D341Med (cell line): ENCODE results near the gene RFX6.

Experiments
- DNase-seq: peaks from one replicate; pipeline ENCODE4 v3.0.0; 2012; ENCODE audit warnings: low spot score

Gene RFX6

DNA sequence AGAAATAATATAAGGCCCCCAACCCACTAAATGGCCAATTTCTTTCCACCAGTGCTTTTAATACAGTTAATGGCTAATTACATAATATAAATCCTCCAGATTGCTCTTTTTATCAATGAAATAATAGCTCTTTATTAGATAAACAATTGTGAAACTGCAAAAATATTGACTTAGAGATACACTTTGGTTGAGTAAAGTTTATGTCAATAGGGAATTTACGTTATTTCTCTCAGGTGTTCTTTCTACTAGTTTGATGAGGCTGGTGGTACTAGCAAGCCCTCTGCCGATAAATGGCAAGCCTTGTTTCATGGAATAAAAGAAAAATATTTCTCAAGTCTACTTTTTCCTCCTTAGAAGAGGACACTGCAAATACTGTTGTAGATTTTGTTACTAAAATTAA, 18.9 kb downstream of the RFX6 start:
- no peak for DNase-seq

GRCh38 chr6:116902634-116903033, 25.6 kb downstream of the RFX6 start:
- DNase-seq = no peak

GRCh38 chr6:116922853-116923548, 46.0 kb downstream of the RFX6 start:
- DNase-seq = no peak

- no peak for DNase-seq
These were observed 47.2 kb downstream of the RFX6 start for GRCh38 chr6:116924245-116924644.

- no peak for DNase-seq
These were observed 48.2 kb downstream of the RFX6 start for GRCh38 chr6:116925088-116925794.

DNA sequence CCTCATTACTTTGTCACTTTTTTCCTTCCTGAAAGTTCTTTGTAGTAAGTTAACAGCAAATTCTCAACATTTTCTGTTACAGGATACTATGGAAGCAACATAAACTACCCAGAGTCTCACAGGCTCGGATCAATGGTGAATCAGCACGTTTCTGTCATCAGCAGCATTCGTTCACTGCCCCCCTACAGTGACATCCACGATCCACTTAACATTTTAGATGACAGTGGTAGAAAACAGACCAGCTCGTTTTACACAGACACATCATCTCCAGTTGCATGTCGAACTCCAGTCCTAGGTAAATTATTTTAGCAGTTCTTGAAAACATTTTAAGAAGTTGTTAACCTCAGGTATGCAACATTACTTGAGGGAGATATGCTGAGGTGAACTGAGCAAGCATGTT, 51.6 kb downstream of the RFX6 start:
- DNase-seq = no peak

DNA sequence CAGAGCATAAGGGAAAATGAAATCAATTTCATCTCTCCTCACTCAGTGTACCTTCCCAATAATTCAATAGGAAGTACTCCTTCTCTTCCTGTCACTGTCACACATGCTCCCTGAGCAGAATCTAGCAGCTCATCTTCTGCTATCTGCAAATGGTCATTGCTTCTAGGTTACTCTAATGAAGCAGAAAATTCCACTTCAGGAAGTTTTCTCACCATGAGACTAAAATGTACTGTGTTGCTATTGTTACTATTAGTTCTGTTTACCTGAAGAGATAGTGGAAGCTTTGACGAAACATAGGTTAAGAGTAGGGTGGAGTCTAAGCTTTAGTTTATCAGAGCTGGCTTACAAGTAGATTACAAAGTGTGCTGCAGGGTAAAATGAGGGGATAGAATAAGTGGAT, 52.8 kb downstream of the RFX6 start:
- DNase-seq = no peak

DNA sequence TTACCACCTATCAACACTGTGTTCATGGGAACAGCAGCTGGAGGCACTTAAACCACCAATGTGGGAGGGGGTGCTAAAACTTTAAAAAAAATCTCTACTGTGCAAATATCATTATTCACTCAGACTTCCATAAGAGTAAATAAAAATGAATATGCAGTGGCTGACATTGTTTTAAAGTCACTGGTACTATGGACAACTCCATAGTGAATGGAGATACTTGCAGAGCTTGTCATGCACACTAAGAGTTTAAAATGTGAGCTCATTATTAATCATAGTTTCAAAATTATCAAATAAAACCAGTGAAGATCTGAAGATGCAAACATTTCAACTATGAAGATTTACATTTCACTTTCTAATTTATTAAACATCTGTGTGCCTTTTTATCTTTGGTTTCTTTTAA, 54.4 kb downstream of the RFX6 start:
- no peak for DNase-seq

GRCh38 chr6:116932496-116932895, 55.5 kb downstream of the RFX6 start:
- DNase-seq = no peak

DNA sequence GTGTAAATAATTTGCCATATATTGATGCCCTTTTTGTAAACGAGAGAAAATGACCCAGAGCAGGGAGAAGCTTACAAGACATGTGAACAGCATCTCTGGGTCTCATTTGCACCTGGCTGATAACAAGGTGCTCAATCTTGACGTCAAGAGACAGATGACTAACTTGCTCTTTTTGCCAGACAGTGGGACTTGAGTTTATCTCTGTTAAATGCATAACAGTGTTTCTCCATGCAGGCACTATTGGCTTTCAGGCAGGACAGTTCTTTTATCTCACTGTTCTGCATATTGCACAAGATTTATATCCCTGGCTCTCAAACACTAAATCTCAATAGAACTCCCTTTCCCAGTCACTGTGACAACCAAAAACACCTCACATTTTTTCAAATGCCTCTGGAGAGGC, 56.4 kb downstream of the RFX6 start:
- no peak for DNase-seq

DNA sequence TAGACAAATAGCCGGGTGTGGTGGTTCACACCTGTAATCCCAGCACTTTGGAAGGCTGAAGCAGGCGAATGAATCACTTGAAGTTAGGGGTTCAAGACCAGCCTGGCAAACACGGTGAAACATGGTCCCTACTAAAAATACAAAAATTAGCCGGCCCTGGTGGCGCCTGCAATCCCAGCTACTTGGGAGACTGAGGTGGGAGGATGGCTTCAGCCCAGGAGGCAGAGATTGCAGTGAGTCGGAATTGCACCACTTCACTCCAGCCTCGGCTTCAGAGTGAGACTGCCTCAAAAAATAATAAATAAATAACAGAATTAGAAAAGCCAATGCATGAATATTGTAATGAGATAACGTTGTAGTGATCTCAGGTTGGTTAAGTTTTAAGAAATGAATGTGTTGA, 61.3 kb downstream of the RFX6 start:
- no peak for DNase-seq

- no peak for DNase-seq
These were observed 64.7 kb downstream of the RFX6 start for GRCh38 chr6:116941727-116942126.

DNA sequence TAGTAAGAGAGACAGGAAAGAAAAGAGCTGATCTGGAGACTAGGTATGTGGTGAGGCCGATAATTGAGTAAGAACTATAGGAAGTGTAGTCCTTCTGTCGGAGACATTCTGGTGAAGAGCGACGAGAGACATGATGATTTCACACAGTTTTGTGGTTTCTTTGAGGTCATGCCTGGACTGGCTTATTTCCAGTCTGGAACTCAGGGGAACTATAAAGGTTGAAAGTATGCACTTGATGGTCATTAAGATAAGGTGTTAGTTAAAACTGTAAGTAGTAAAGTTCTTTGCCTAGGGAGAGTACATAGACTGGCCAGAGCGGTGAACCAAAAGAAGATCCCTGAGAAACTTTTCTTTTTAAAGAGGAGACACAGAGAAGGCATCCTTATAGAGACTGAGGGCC, 68.8 kb downstream of the RFX6 start:
- DNase-seq = no peak

GRCh38 chr6:116948533-116949304, 71.7 kb downstream of the RFX6 start:
- no peak for DNase-seq

DNA sequence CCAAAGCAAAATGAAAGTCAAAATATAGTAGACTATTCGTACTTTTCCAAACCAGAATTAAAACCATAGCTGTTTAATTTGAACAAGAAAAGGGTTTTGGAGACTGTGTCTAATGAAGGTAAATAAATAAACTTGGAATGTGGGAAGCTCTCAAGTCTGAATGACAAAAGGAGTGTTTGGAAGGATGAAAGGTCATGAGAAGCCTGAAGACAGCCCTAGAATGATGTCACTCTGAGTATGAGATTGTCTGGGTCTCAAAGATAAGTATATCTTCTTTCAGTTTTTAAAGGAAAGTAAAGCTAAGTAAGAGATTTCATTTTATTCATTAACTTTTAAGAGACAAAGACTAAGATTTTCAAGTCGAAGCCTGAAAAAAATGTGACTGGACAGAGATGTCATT, 72.9 kb downstream of the RFX6 start:
- DNase-seq = no peak

DNA sequence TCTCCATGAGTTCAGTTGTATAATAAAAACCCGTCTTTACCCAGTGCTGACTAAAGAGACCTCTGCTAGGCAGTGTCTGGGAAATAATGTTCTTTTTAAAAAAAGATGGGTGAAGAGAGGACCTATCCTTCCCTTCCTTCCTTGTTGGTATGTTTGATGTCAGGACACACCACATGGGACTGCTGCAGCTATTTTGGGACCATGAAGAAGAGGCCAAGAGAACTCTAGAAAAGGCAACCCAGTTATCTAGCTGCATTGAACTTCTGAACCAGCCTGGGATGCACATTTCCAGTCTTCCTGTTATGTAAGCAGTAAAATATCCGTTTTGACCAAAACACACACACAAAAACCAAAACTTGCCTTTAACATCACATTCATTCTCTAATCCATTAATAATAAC, 77.3 kb downstream of the RFX6 start:
- DNase-seq = no peak

- no peak for DNase-seq
These were observed 77.9 kb downstream of the RFX6 start for GRCh38 chr6:116954938-116955337.

DNA sequence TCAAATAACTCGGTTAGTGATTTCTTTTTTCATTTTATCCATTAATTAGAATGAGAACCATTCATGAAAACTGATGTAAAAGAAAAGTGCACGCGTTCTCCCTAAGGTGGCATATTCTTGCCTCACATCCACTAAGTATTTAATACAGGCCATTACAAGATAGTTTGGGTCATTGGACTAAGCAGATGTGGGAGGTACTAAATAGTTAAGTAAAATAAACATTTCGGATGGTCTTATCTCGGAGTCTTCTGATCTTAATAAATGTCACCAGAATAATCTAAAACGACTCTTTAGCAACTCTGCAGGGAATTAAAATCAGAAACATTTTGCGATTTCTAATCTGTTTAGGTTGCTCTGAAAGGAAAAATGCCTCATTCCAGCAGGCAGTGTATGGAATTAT, 78.7 kb downstream of the RFX6 start:
- DNase-seq = no peak

GRCh38 chr6:116963972-116964371, 86.9 kb downstream of the RFX6 start:
- no peak for DNase-seq

GRCh38 chr6:116966675-116967576, 89.9 kb downstream of the RFX6 start:
- DNase-seq = no peak

DNA sequence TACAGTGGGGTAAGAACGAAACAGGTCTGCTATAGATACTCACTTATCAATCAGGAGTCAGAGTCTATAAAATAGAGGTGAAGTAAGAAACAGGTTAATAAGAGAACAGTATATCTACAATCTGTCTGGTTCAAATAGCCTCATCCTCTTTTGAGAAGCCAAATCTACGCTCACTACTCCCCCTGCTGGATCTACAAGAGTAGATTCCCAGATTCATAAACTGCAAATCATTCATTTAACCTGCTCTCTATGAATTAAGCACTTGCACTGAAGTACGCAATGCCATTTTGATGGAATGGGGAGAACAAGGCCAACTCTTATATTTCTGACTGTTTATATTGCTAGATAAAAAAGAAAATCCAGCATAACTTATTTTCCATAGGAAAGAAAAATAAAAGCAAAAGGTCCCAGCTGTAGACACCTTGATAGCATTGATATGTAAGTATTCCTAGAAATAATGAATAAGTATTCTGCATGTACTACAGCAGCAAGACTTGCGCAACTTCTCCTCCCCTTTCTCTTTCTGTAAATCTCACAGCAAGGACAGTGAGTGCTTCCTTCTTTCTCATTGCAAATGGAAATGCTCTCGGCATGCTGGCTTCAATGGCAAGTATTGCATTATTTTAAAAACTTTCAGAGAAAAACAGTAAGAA, 92.3 kb downstream of the RFX6 start:
- peak; percentile 53 for DNase-seq

DNA sequence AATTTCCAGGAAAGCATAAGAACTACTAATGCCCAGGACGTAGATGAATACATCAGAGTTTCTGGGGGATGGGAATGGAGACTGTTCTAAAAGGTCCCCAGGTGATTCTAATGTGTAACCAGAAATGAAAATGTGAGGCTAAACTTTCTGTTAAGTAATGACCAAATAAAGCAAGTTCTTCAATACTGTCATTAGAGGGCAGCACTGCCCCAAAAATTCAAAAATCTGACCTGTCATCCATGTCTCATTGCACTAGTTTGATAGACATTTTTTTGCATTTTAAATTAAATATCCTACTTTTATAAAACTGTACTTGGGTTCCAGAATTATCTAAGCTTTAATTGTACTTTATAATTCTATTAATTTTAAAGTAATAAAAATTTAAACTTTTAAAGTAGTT, 94.9 kb downstream of the RFX6 start:
- DNase-seq = peak; percentile 36
